NCI-H2196 (cell line): ENCODE measurements around the gene RICTOR.
"Not testable (repeated sequence)": the region's sequence is repeated elsewhere in the genome, so short reads cannot be mapped to it uniquely, and the experiment has no call there.

Experiments used
- DNase-seq: peaks from one replicate; lab custom pipeline; 2025; ENCODE audit not compliant: unreplicated experiment; lab: John Stamatoyannopoulos, UW

The RICTOR gene

GRCh38 chr5:39010958-39011357, 63.2 kb downstream of the RICTOR start:
- DNase-seq, result not testable (repeated sequence)

- DNase-seq, result no peak
Observed at GRCh38 chr5:39009981-39010380, 64.2 kb downstream of the RICTOR start.

GRCh38 chr5:39009280-39009679, 64.9 kb downstream of the RICTOR start:
- no peak for DNase-seq

GRCh38 chr5:39006650-39007049, 67.5 kb downstream of the RICTOR start:
- DNase-seq, result no peak

- DNase-seq, result no peak
Observed at GRCh38 chr5:39005566-39006232, 68.5 kb downstream of the RICTOR start.

GRCh38 chr5:39001683-39002082, 72.5 kb downstream of the RICTOR start:
- DNase-seq, result no peak

- no peak for DNase-seq
Observed at GRCh38 chr5:38999037-38999436, 75.2 kb downstream of the RICTOR start.

GRCh38 chr5:38997591-38997990, 76.6 kb downstream of the RICTOR start:
- DNase-seq, result no peak

- DNase-seq, result no peak
Observed at GRCh38 chr5:38996123-38996522, 78.1 kb downstream of the RICTOR start.

- peak; percentile 26 for DNase-seq
Observed at GRCh38 chr5:38994324-38994927, 79.8 kb downstream of the RICTOR start.

GRCh38 chr5:38989974-38990719, 84.1 kb downstream of the RICTOR start:
- not testable (repeated sequence) for DNase-seq

- DNase-seq, result no peak
Observed at GRCh38 chr5:38985909-38986452, 88.2 kb downstream of the RICTOR start.

- DNase-seq, result no peak
Observed at GRCh38 chr5:38979535-38979934, 94.7 kb downstream of the RICTOR start.

- DNase-seq, result no peak
Observed at GRCh38 chr5:38978036-38978435, 96.2 kb downstream of the RICTOR start.

GRCh38 chr5:38968665-38969064, 105.5 kb downstream of the RICTOR start:
- DNase-seq, result no peak

- DNase-seq, result no peak
Observed at GRCh38 chr5:38961691-38962090, 112.5 kb downstream of the RICTOR start.

GRCh38 chr5:38953426-38954012, 120.7 kb downstream of the RICTOR start:
- DNase-seq, result no peak

GRCh38 chr5:38948501-38948900, 125.7 kb downstream of the RICTOR start:
- no peak for DNase-seq

- DNase-seq, result no peak
Observed at GRCh38 chr5:38944282-38944681, 129.9 kb downstream of the RICTOR start.

- DNase-seq, result no peak
Observed at GRCh38 chr5:38941912-38942311, 132.3 kb downstream of the RICTOR start.

- no peak for DNase-seq
Observed at GRCh38 chr5:38940230-38940858, 133.9 kb downstream of the RICTOR start.
